Inferior parietal cortex (tissue), 1 donor: ENCODE data around the gene ZNF276.

Experiments
- DNase-seq: peaks from one replicate; pipeline ENCODE4 v3.0.0-alpha.2; 2016; ENCODE audit errors: extremely low spot score

Gene ZNF276

DNA sequence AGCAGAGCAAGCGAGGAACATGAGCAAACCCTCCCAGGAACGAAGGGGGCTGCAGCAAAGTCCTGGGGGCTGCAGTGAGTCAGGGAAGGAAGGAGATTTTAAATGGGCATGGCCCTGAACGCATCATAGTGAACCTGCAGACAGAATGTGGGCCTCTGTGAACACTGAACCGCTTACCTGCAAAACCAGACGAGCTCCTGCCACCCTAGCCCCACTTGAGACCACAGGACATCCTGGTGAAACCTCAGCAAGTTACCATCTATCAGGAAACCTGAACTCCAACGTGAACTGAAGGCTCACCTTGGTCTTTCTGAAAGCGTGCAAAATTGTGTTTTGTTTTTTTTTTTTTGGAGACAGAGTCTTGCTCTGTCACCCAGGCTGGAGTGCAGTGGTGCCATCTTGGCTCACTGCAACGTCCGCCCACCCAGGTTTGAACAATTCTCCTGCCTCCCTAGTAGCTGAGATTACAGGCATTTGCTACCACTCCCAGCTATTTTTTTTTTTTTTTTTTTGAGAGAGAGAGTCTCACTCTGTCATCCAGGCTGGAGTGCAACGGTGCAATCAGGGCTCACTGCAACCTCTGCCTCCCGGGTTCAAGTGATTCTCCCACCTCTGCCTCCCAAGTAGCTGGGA lies 64.3 kb downstream of the ZNF276 start:
- DNase-seq: no peak

DNA sequence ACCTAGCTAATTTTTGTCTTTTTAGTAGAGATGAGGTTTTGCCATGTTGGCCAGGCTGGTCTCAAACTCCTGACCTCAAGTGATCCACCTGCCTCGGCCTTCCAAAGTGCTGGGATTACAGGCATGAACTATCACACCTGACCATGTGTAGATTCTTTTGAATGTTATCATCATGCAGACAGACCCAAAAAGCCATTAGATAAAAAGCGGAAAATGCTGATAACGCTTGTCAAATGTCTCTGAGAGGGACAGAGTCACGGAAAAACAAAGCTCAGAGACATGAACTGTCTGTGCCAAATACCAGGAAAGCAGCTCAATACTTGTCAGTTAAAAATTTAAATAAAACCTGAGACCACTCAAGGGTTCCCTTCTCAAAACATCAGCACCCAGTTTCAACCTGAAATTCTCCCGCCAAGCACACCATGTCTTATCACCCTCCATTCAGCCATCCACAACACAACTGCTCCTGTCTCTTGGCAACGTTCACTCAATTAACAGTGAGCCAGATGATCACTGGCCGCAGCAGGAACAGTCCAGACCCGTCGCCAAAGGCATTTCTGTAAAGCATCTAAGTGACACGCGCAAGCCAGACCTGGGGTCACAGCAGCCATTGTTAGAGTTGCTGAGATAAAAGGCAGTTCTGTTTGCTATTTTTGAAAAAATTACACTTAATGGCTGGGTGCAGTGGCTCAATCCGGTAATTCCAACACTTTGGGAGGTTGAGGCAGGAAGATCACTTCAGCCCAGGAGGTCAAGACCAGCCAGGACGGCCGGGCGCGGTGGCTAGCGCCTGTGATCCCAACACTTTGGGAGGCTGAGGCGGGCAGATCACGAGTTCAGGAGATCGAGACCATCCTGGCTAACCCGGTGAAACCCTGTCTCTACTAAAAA lies 65.4 kb downstream of the ZNF276 start:
- no peak for DNase-seq

DNA sequence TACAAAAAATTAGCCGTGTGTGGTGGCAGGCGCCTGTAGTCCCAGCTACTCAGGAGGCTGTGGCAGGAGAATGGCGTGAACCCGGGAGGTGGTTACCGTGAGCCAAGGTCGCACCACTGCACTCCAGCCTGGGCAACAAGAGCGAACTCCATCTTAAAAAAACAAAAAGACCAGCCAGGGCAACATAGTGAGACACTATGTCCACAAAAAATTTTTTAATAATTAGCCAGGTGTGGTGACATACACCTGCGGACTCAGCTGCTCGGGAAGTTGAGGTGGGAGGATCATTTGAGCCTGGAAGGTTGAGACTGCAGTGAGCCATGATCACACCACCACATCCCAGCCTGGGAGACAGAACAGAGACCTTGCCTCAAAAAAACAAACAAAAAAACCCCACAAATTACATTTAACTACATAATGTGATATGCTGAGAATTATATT lies 66.0 kb downstream of the ZNF276 start:
- no peak for DNase-seq
